GM18499 (cell line): Measurements from ENCODE around the gene SLC36A2.

Experiments used
- ATAC-seq: cut with Tn5 transposase; IDR thresholded peaks from one replicate; pipeline ENCODE4 v1.9.1; 2021; ENCODE audit warnings: moderate number of reproducible peaks; ENCODE audit not compliant: insufficient read depth, unreplicated experiment

The SLC36A2 gene

GRCh38 chr5:151286246-151286645 is 61.1 kb downstream of the SLC36A2 start:
- no peak for ATAC-seq

GRCh38 chr5:151285683-151286082 is 61.7 kb downstream of the SLC36A2 start:
- no peak for ATAC-seq

GRCh38 chr5:151284392-151284967 is 62.9 kb downstream of the SLC36A2 start:
- no peak for ATAC-seq

- ATAC-seq: no peak
Observed at GRCh38 chr5:151283120-151283825, 64.1 kb downstream of the SLC36A2 start.

GRCh38 chr5:151281001-151281639 is 66.2 kb downstream of the SLC36A2 start:
- no peak for ATAC-seq

- ATAC-seq: no peak
Observed at GRCh38 chr5:151280443-151280842, 66.9 kb downstream of the SLC36A2 start.

GRCh38 chr5:151278845-151279244 is 68.5 kb downstream of the SLC36A2 start:
- ATAC-seq: no peak

- ATAC-seq: no peak
Observed at GRCh38 chr5:151275803-151276202, 71.6 kb downstream of the SLC36A2 start.

GRCh38 chr5:151274666-151275065 is 72.7 kb downstream of the SLC36A2 start:
- ATAC-seq: no peak

GRCh38 chr5:151271336-151271735 is 76.0 kb downstream of the SLC36A2 start:
- ATAC-seq: no peak

- ATAC-seq: peak; percentile 93
Observed at GRCh38 chr5:151270599-151270998, 76.8 kb downstream of the SLC36A2 start.

- no peak for ATAC-seq
Observed at GRCh38 chr5:151267491-151268260, 79.7 kb downstream of the SLC36A2 start.
